Measurements from ENCODE around the gene OBP2B.
"Not testable (repeated sequence)": the region's sequence is repeated elsewhere in the genome, so short reads cannot be mapped to it uniquely, and the experiment has no call there.

The OBP2B gene

DNA sequence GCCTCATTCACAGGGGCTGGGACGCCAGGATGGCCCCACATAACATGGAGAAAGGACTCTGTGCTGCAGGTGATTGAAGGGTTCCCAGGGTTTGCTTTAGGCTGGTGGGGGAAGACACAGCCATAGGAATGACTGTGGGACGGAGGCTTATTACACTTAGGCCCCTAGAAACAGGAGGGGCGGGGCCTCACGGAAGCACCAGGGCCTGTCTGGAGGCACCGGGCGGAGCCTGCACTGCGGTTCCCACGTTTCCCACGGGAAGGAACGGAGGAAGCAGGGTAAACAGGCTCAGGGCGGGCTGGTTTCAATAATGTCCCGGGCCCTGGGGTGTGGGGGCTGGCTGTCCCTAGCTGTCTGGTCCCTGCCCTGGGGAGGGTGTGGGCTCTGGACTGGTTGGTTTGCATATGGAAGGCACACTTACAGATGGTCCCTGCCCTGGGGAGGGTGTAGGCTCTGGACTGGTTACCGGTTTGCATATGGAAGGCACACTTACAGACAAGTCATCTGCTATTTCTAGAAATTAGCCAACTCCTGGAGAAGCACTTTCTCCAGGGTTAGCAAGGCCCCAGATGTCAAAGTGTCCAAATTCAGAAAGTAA lies 14.2 kb upstream of the OBP2B start:
- no CpG with 5 or more reads among the region's 13 CpGs for WGBS (ENCODE audit: extremely low coverage, insufficient coverage, insufficient read length)

DNA sequence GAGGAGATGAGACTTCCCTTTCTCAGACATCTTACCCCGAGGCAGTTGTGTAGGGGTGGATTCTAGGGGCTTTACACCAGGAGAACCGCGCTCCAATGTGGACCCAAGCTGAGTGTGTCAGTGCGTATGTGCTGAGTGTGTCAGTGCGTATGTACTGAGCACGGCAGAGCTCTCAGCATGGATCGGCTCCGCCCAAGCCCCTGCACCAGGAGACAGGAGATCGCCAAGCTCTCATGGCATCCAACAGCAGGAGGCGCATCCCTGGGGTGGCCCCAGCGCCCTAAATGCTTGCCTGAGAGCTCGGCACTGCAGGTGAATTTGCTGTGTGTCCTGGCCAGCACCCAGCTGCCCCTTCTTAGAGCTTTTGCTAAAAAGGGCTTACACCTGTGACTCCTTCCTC lies 12.9 kb upstream of the OBP2B start:
- peaks cover 2 to 13% of the 10 kb centered on the region in 2 experiments for H3K4me1 ChIP-seq (ENCODE audit: control insufficient read depth in 1 of 2, insufficient read depth in 2 of 2, low read length in 2 of 2)
- not testable (repeated sequence) for H2BK12ac ChIP-seq (ENCODE audit: low read length); H3K27me3 ChIP-seq (ENCODE audit: insufficient read depth, low read length); H3K14ac ChIP-seq (ENCODE audit: low read length); H3K4me2 ChIP-seq (ENCODE audit: low read length); H3K9me3 ChIP-seq (ENCODE audit: insufficient read depth, low read depth, low read length); H3K27ac ChIP-seq (ENCODE audit: low read depth, low read length); H4K91ac ChIP-seq (ENCODE audit: low read depth, low read length); H2BK120ac ChIP-seq (ENCODE audit: insufficient read depth, low read length, poor library complexity); H3K4me3 ChIP-seq (ENCODE audit: low read depth, low read length); H3K79me1 ChIP-seq (ENCODE audit: low read length); H3K9ac ChIP-seq (ENCODE audit: low read length); H2AK5ac ChIP-seq (ENCODE audit: low read length); H3K79me2 ChIP-seq (ENCODE audit: control insufficient read depth, insufficient read depth, low read length, poor library complexity); H2BK5ac ChIP-seq (ENCODE audit: low read depth, low read length, poor library complexity); H4K8ac ChIP-seq (ENCODE audit: low read depth, low read length); H4K12ac ChIP-seq (ENCODE audit: low read depth, low read length); H3K36me3 ChIP-seq (ENCODE audit: control insufficient read depth in 1 of 2, insufficient read depth in 2 of 2, low read length in 2 of 2); H3K18ac ChIP-seq (ENCODE audit: low read length); H3K23ac ChIP-seq (ENCODE audit: low read length); H2AFZ ChIP-seq (ENCODE audit: insufficient read depth, low read length, poor library complexity); DNase-seq; H3K4ac ChIP-seq (ENCODE audit: low read depth, low read length)
- no CpG with 5 or more reads among the region's 12 CpGs for WGBS (ENCODE audit: extremely low coverage, insufficient coverage, insufficient read length)

More for the DNA sequence above, 14.2 kb upstream of the OBP2B start:
- H3K79me2 ChIP-seq (ENCODE audit: control insufficient read depth, insufficient read depth, low read length, poor library complexity); H2AFZ ChIP-seq (ENCODE audit: insufficient read depth, low read length, poor library complexity); H3K14ac ChIP-seq (ENCODE audit: low read length); H2BK5ac ChIP-seq (ENCODE audit: low read depth, low read length, poor library complexity); H3K4me2 ChIP-seq (ENCODE audit: low read length); H3K4ac ChIP-seq (ENCODE audit: low read depth, low read length); H2BK120ac ChIP-seq (ENCODE audit: insufficient read depth, low read length, poor library complexity); H3K36me3 ChIP-seq (ENCODE audit: control insufficient read depth in 1 of 2, insufficient read depth in 2 of 2, low read length in 2 of 2); H3K23ac ChIP-seq (ENCODE audit: low read length); H2BK12ac ChIP-seq (ENCODE audit: low read length); H2AK5ac ChIP-seq (ENCODE audit: low read length); H3K79me1 ChIP-seq (ENCODE audit: low read length); H3K9me3 ChIP-seq (ENCODE audit: insufficient read depth, low read depth, low read length); H4K12ac ChIP-seq (ENCODE audit: low read depth, low read length); H3K27me3 ChIP-seq (ENCODE audit: insufficient read depth, low read length); H3K9ac ChIP-seq (ENCODE audit: low read length); H3K18ac ChIP-seq (ENCODE audit: low read length); DNase-seq; H4K8ac ChIP-seq (ENCODE audit: low read depth, low read length); H3K4me3 ChIP-seq (ENCODE audit: low read depth, low read length): not testable (repeated sequence)
- Histone ChIP-seq H4K91ac (ENCODE audit: low read depth, low read length) (peak overlapping the region; percentile 8), H3K4me1 (ENCODE audit: control insufficient read depth in 1 of 2, insufficient read depth in 2 of 2, low read length in 2 of 2) (peaks cover 2 to 11% of the 10 kb centered on the region in 2 experiments), H3K27ac (ENCODE audit: low read depth, low read length) (peak overlapping the region; percentile 7)

DNA sequence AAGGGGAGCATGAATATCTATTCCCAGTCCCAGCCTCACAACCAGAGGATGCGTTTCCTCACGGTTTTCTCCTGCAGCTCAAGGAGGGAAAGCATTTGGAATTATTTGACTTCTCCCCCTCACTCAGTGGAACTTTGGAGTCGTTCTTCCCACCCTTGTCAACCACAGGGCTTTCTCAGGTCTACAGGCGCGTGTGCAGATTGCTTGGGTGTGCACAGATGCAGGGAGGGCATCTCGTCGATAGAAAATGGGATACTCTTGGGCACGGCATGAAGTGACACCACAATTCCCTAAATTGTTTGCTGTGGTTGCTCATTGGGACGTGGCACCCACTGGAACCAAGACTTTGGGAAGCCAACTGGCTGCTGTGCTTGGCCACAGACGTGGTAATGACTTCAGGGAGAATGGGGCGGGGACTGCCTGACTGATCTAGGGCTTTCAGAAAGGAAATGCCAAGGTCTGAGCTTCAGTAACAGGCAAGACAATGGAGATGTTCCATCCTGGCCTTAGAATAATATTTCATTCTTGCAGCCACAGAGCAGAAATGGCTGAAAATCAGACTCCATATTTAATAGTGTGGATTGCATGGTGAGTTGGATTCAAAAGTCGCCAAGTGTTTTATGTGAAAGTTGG lies 12.2 kb upstream of the OBP2B start:
- no peak overlapping the region for H4K12ac ChIP-seq (ENCODE audit: low read depth, low read length)
- no peak for DNase-seq
- no peak overlapping the region for H3K9ac ChIP-seq (ENCODE audit: low read length)
- H2BK12ac ChIP-seq (ENCODE audit: low read length) = no peak overlapping the region
- H3K4me3 ChIP-seq (ENCODE audit: low read depth, low read length) = no peak overlapping the region
- no peak overlapping the region for H4K91ac ChIP-seq (ENCODE audit: low read depth, low read length)
- H3K79me1 ChIP-seq (ENCODE audit: low read length) = peaks cover 2% of the 10 kb centered on the region
- H4K8ac ChIP-seq (ENCODE audit: low read depth, low read length) = no peak overlapping the region
- peaks cover 2 to 13% of the 10 kb centered on the region in 2 experiments for H3K4me1 ChIP-seq (ENCODE audit: control insufficient read depth in 1 of 2, insufficient read depth in 2 of 2, low read length in 2 of 2)
- no peak overlapping the region for H2BK120ac ChIP-seq (ENCODE audit: insufficient read depth, low read length, poor library complexity)
- H3K27me3 ChIP-seq (ENCODE audit: insufficient read depth, low read length) = no peaks in the 10 kb centered on the region
- no peak overlapping the region for H2BK5ac ChIP-seq (ENCODE audit: low read depth, low read length, poor library complexity)
- H3K4ac ChIP-seq (ENCODE audit: low read depth, low read length) = no peak overlapping the region
- H3K27ac ChIP-seq (ENCODE audit: low read depth, low read length) = no peak overlapping the region
- H3K14ac ChIP-seq (ENCODE audit: low read length) = no peak overlapping the region
- no peaks in the 10 kb centered on the region for H3K36me3 ChIP-seq (ENCODE audit: control insufficient read depth in 1 of 2, insufficient read depth in 2 of 2, low read length in 2 of 2)
- H3K23ac ChIP-seq (ENCODE audit: low read length) = no peak overlapping the region
- no peak overlapping the region for H2AFZ ChIP-seq (ENCODE audit: insufficient read depth, low read length, poor library complexity)
- H3K4me2 ChIP-seq (ENCODE audit: low read length) = no peak overlapping the region
- no peak overlapping the region for H3K18ac ChIP-seq (ENCODE audit: low read length)
- H3K79me2 ChIP-seq (ENCODE audit: control insufficient read depth, insufficient read depth, low read length, poor library complexity) = no peaks in the 10 kb centered on the region
- WGBS (ENCODE audit: extremely low coverage, insufficient coverage, insufficient read length) = no CpG with 5 or more reads among the region's 12 CpGs
- H2AK5ac ChIP-seq (ENCODE audit: low read length) = no peak overlapping the region
- H3K9me3 ChIP-seq (ENCODE audit: insufficient read depth, low read depth, low read length) = peaks cover 4% of the 10 kb centered on the region

DNA sequence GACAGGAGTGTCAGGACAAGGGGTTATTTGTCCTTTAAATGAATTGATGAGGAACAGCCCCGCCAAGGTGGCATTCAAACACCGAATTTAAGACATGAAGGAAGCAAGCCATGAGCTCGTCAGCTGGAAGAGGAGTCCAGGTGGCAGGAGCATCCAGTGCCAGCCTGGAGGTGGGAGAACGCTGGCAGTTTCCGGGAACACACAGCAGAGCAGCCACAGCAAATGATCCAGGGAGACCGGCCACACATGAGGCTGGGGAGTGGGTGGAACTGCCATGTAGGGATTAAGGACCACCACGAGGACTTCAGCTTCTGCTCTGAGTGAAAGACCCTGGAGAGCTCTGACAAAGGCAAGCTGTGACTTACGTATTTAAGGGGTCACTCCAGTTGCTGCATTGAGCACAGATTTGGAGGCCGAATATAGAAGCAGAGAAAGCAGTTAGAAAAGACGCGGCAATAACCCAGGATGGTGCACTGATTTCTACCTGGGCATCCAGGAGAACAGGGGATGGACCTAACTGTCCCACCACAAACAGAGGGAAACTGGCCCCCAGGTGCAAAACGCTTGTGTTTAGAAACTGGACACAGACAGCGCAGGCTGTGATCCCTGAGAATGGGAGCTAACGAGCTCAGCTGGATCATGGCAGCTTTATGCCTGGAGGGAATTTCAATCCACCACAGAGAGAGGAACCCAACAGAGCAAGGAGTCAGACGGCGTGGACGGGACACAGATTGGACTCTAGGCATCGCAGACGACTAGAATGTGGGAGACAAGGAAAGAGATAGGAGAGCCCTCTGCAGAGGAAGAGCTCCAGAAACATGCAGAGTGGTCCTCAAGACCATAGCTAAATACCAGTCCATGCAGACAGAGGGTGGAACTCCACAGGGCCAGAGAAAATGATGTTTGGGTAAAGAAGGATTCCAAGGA lies 9.3 kb upstream of the OBP2B start:
- H3K79me1 ChIP-seq (ENCODE audit: low read length) = not testable (repeated sequence)

More for the DNA sequence above, 9.3 kb upstream of the OBP2B start:
- H3K4ac ChIP-seq (ENCODE audit: low read depth, low read length); H3K9ac ChIP-seq (ENCODE audit: low read length); H2BK5ac ChIP-seq (ENCODE audit: low read depth, low read length, poor library complexity); H3K4me2 ChIP-seq (ENCODE audit: low read length); H2BK12ac ChIP-seq (ENCODE audit: low read length); H3K23ac ChIP-seq (ENCODE audit: low read length); H3K9me3 ChIP-seq (ENCODE audit: insufficient read depth, low read depth, low read length); H4K8ac ChIP-seq (ENCODE audit: low read depth, low read length); H4K91ac ChIP-seq (ENCODE audit: low read depth, low read length); H3K4me3 ChIP-seq (ENCODE audit: low read depth, low read length); H3K4me1 ChIP-seq (ENCODE audit: control insufficient read depth in 1 of 2, insufficient read depth in 2 of 2, low read length in 2 of 2); H3K14ac ChIP-seq (ENCODE audit: low read length); H3K27me3 ChIP-seq (ENCODE audit: insufficient read depth, low read length); H2AK5ac ChIP-seq (ENCODE audit: low read length); H4K12ac ChIP-seq (ENCODE audit: low read depth, low read length); H2BK120ac ChIP-seq (ENCODE audit: insufficient read depth, low read length, poor library complexity); H2AFZ ChIP-seq (ENCODE audit: insufficient read depth, low read length, poor library complexity); H3K18ac ChIP-seq (ENCODE audit: low read length); DNase-seq; H3K36me3 ChIP-seq (ENCODE audit: control insufficient read depth in 1 of 2, insufficient read depth in 2 of 2, low read length in 2 of 2); H3K79me2 ChIP-seq (ENCODE audit: control insufficient read depth, insufficient read depth, low read length, poor library complexity); H3K27ac ChIP-seq (ENCODE audit: low read depth, low read length): not testable (repeated sequence)
- no CpG with 5 or more reads among the region's 19 CpGs for WGBS (ENCODE audit: extremely low coverage, insufficient coverage, insufficient read length)

All from trophoblast cell (in vitro differentiated cells and primary cell).